ENCODE measurements around the gene YBEY.
"Not testable (repeated sequence)": the region's sequence is repeated elsewhere in the genome, so short reads cannot be mapped to it uniquely, and the experiment has no call there.

YBEY gene

DNA sequence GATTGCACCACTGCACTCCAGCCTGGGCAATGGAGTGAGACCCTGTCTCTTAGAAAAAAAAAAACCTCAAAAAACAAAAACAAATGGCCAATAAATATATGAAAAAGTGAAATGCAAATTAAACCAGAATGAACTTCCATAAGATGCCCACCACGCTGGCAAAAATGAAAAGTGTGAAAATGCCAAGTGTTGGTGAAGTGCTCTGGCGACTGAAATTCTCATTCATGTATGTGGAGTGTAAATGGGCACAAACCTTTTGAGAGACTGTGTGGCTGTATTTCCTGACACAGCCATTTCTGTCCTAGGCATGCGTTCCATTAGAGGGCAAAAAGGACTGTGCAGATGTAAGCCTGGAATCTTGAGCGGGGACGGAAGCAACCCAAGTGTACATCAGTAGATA, 18.3 kb downstream of the YBEY start:
- DNase-seq, result no peak
- TF ChIP-seq GATA1 (IDR thresholded peaks at IDR 0.05; ENCODE audit: low read depth, low read length), result no peak
- no peak for TF ChIP-seq POLR2A (IDR thresholded peaks at IDR 0.05; ENCODE audit: low read length)

DNA sequence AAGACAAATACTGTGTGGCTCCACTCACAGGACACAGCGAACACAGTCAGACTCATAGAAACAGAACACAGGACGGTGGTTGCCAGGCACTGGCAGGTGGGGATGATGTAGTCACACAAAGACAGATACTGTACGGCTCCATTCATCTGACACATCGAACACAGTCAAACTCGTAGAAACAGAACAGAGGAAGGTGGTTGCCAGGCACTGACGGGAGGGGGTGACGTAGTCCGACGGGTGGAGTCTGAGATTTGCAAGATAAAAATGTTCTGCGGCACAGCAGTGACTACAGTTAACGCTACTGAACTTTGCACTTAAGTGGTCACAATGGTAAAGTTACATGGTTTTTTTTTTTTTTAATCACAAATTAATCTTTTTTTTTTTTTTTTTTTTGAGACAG, 18.8 kb downstream of the YBEY start:
- TF ChIP-seq POLR2A (IDR thresholded peaks at IDR 0.05; ENCODE audit: low read length) (no peak), GATA1 (IDR thresholded peaks at IDR 0.05; ENCODE audit: low read depth, low read length) (no peak)
- peak; percentile 86 to 91 for DNase-seq

DNA sequence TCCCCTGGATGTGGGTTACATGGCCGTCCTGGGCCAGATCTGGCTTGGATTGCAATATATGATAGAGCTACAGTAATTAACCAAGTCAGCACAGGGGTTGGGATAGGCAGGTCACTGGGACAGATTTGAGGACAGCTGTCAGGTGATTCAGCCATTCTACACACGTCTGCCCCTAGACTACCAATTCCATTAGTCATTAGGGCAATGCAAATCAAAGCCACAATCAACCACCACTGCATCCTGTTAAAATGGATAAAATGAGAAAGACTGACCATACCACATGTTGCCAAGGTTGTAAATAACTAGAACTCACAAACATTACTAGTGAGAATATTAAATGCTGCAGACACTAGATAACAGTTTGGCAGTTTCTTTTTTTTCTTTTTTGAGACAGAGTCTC, 21.5 kb downstream of the YBEY start:
- DNase-seq, result peak; percentile 39 to 66
- TF ChIP-seq GATA1 (IDR thresholded peaks at IDR 0.05; ENCODE audit: low read depth, low read length) (no peak), POLR2A (IDR thresholded peaks at IDR 0.05; ENCODE audit: low read length) (no peak)

DNA sequence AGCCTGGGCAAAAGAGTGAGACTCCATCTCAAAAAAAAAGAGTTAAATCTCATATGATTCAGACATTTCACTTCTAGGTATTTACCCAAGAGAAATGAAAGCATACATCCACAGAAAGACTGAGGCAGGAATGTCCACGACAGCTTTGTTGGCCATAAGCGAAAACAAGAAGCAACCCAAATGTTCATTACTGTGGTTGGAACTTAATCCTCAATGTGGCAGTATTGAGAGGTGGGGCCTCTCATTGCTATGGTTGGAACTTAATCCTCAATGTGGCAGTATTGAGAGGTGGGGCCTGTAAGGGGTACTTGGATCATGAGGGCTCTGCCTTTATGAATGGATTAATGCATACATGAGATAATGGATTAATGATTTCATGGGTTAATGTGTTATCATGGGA, 22.3 kb downstream of the YBEY start:
- TF ChIP-seq GATA1 (IDR thresholded peaks at IDR 0.05; ENCODE audit: low read depth, low read length) (no peak), POLR2A (IDR thresholded peaks at IDR 0.05; ENCODE audit: low read length) (no peak)
- DNase-seq, result no peak

DNA sequence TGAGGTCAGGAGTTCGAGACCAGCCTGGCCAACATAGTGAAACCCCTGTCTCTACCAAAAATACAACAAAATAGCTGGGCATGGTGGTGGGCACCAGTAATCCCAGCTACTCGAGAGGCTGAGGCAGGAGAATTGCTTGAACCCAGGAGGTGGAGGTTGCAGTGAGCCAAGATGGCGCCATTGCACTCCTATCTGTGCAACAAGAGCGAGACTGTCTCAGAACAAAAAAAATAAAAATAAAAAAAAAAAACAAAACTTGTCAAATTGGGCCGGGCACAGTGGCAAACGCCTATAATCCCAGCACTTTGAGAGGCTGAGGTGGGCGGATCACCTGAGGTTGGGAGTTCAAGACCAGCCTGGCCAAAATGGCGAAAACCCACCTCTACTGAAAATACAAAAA, 24.1 kb downstream of the YBEY start:
- DNase-seq, result not testable (repeated sequence)

DNA sequence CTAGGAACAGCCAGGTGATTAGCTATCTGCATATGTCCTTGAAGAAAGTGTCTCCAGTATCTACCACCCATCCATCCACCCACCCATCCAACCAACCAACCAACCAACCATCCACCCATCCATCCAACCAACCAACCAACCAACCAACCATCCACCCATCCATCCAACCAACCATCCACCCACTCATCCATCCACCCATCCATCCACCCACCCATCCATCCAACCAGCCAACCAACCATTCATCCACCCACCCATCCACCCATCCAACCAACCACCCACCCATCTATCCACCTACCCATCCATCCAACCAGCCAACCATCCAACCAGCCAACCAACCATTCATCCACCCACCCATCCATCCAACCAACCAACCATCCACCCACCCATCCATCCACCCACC, 25.4 kb downstream of the YBEY start:
- TF ChIP-seq POLR2A (IDR thresholded peaks at IDR 0.05; ENCODE audit: low read length) (no peak), GATA1 (IDR thresholded peaks at IDR 0.05; ENCODE audit: low read depth, low read length) (no peak)
- DNase-seq, result no peak

DNA sequence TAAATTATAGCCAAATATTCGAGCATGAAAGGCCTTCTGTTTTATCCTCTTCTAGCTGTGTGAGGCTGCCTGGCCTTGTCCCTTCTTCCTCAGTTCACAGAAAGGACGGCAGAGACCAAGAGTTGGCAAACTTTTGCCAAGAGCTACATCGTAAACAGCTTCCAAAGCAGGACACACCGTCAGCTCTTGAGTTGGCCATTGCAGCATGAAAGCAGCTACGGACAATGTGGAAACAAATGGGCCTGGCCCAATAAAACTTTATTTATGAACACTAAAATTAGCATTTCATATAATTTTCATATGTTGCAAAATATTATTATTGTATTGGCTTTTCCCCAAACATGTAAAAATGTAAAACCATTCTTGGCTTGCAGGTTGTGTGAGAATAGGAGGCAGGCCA, 26.8 kb downstream of the YBEY start:
- no peak for TF ChIP-seq POLR2A (IDR thresholded peaks at IDR 0.05; ENCODE audit: low read length)
- TF ChIP-seq GATA1 (IDR thresholded peaks at IDR 0.05; ENCODE audit: low read depth, low read length), result no peak
- DNase-seq, result no peak

DNA sequence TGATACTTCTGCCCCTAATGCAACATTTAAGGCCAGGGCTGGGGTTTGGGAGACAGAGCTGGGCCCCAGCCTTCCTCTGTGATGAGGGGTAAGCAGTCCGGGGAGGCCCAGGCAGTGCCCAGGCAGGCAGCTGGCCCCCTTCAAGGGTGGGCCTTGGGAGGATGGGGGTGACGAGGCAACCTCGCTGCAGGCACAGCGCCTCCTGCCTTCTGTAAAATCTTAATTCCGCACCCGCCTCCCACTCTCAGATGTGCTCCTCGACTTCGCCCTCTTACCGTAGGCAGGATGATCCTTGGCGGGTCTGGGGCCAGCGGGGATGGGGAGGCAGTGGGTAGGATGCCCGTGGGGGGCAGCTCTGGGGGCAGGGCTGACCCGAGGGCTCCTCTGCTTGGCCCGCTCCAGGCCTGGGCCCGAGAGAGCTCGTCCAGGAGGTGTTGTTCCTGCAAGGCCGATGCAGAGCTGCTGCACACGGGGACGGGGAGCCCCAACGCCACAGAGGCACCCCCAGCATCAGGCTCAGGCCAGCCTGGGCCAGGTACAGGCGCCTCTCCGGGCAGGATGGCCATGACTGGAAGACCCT, 28.4 kb downstream of the YBEY start:
- no peak for DNase-seq
- TF ChIP-seq GATA1 (IDR thresholded peaks at IDR 0.05; ENCODE audit: low read depth, low read length), result no peak
- TF ChIP-seq POLR2A (IDR thresholded peaks at IDR 0.05; ENCODE audit: low read length), result no peak

DNA sequence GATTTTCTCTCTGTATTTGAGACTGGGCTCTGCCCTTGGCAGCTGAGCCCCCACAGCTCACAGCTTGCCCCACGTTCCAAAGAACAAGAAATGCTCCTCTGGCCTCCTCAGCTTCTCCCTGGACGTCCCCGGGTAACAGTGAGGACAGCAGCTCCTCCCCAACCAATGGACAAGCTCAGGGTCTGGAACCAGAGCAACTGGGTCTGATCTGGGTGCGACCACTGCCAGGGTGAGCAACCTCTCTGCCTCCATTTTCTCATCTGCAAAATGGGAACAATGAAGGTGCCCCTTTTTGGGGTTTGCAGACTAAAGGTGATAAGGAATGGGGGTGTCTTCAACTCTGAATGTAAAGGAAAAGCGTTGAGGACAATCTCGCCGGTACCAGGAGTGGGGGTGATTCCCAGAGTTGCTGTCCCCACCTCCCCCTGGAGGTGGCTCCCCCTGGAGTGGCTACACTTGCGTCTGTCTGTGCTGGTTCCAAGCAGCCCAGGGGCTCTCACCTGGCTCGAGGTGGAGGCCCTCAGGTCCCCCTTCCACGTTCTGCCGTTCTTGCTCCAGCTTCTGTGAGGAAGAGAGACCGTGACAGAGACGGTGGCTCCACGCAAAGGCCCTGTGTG, 30.7 kb downstream of the YBEY start:
- no peak for DNase-seq
- TF ChIP-seq POLR2A (IDR thresholded peaks at IDR 0.05; ENCODE audit: low read length) (no peak), GATA1 (IDR thresholded peaks at IDR 0.05; ENCODE audit: low read depth, low read length) (no peak)

DNA sequence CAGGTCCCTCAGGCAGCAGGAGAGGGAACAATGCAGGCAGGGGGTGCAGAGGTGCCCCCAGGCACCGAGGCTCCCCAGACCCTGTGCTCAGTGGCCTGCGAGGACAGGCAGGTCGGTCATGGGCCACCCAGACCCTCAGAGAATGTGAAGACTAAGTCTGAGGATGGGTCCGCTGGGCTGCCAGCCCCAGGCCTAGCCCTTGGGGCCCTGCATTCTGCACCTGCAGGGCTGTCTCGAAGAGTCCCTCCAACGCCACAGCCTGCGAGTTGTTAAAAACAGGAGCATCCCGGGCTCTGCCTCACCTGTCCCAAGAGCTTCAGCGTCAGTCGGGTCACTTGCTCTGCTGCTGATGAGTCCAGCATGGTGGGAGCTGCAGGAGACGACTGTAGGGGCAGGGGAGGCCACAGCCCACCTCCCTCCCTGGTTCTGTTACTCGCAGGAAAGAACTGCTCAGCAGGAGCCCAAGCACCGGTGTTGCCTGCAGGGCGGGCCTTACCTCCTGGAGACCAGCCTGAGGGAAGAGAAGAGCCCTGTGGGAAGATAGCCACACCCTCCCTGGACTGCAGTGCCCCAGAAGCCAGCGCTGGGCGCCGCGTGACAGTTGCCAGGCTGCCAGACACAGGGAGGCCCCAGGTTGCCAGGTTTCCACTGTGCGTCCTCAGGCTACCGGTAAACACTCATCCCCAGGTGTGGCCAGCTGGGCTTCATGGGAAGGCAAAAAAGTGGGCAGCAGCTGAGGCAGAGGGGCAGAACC, 31.7 kb downstream of the YBEY start:
- DNase-seq, result no peak
- TF ChIP-seq POLR2A (IDR thresholded peaks at IDR 0.05; ENCODE audit: low read length), result peak; percentile 10
- TF ChIP-seq GATA1 (IDR thresholded peaks at IDR 0.05; ENCODE audit: low read depth, low read length), result no peak

DNA sequence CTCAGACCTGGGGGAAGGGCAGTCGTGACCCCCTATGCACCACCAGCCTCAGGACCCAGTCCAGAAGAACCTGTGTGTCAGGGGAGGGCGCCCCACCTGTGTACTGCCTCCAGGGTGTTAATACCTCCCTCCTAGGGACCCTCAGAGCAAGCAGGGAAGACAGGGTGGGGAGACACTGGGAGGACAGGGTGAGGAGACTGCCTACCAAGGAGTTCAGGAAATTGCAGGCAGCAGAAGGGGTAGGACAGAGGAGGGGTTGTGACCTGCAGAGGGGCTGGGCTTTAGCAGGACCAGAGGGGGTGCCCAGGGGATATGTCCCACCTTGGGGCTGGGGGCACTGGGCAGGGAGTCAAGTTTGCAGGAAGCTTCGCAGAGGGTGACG, 32.3 kb downstream of the YBEY start:
- DNase-seq, result no peak
- no peak for TF ChIP-seq GATA1 (IDR thresholded peaks at IDR 0.05; ENCODE audit: low read depth, low read length)
- no peak for TF ChIP-seq POLR2A (IDR thresholded peaks at IDR 0.05; ENCODE audit: low read length)

DNA sequence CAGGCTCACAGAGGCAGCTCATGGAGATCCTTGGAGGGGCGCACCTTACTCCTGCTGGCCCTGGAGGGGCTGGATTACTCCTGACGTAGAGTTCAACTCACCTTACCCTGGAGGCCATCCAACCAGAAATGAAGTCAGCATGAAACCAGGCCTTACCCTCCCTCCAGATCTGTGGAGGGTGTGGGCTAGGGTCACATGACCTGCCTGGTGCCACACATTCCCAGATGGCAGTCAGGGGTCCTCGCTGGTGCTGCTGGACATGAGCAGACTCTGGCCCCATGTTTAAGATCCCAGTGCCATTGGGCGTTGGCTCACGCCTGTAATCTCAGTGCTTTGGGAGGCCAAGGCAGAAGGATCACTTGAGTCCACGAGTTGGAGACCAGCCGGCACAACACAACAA, 33.0 kb downstream of the YBEY start:
- TF ChIP-seq POLR2A (IDR thresholded peaks at IDR 0.05; ENCODE audit: low read length), result peak; percentile 43
- TF ChIP-seq GATA1 (IDR thresholded peaks at IDR 0.05; ENCODE audit: low read depth, low read length), result no peak

DNA sequence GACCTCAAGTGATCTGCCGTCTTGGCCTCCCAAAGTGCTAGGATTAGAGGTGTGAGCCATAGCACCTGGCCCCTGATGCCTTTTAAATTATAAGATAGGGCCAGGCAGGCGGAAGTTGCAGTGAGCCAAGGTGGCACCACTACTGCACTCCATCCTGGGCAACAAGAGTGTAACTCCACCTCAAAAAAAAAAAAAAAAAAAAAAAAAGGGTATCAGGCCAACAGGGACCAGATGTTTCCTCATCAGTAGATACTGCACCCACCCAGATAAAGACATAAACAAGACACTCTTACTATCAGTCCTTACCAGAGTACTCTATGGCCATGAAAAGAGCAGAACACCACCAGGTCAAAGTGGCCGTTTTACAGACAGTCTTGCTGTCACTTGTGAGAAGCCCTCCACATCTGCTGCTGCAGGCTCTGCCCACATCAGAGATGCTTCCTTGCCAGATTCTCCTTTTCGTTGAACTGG, 34.2 kb downstream of the YBEY start:
- DNase-seq, result peak; percentile 95 to 99
- TF ChIP-seq POLR2A (IDR thresholded peaks at IDR 0.05; ENCODE audit: low read length) (peak; percentile 99), GATA1 (IDR thresholded peaks at IDR 0.05; ENCODE audit: low read depth, low read length) (peak; percentile 95)

More for the DNA sequence above, 33.0 kb downstream of the YBEY start:
- DNase-seq, result peak; percentile 68 to 75

DNA sequence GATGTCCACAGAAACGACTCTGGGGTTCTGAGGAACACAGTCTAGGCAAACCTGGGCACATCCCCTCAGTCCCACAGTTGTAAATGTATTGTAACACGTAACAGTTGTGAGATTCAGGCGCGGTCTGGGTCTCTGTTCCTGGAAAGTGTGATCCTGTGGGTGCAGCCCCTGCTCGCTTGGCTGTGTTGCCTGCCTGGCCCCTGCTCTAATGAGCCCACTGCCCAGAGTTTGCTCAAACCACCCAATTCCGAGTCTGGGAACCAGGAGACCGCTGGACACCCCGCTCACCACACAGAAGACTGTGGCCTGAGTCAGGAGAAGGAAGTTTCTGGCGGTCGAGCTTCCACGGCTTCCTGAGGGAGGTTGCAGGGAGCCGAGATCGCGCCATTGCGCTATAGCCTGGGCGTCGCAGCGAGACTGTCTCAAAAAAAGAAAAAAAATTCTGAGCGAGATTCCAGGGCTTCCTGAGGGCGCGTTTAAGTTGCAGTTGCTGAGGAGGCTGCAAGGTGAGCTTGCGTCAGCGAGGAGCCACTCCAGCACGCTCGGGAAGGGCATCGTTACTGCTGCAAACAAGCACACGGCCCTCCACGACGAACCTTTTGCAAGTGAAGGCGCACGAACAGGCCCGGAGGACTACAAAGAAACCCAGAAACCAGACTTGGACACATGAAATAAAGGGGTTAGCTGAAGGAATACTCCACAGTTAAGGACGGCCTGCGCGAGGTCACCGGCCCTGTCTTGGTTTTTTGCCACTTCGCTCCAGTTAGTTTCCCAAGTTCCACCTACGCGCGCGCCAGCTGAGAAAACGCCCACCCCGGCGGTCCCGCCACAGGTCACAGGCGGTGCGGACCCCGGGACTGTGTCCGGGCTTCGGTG, 36.4 kb downstream of the YBEY start:
- peak; percentile 71 to 83 for DNase-seq
- TF ChIP-seq GATA1 (IDR thresholded peaks at IDR 0.05; ENCODE audit: low read depth, low read length) (no peak), POLR2A (IDR thresholded peaks at IDR 0.05; ENCODE audit: low read length) (no peak)
